Right lobe of liver (tissue), 6 donors: Measurements from ENCODE around the gene CACNA2D4. TPM values are rescaled to one million over a fixed set of nuclear protein-coding genes. Genes with fewer than 3 reads are reported as not detected.
A peak's percentile ranks its signal among the peaks of the same experiment; 100 is the strongest.

Source experiments
- ATAC-seq, 4 donors: fragments of 200-7000 bp; cut with Tn5 transposase; one replicate each; pipeline ENCODE4 v1.9.1; 2020; ENCODE audit warnings: mild to moderate bottlenecking in 4 of 4, moderate library complexity in 4 of 4
- DNase-seq, 3 donors: peaks; one replicate each; pipeline ENCODE4 v3.0.0-alpha.2; 2020
- H3K27ac ChIP-seq, 3 donors: fragments of 200-600 bp; one replicate each; pipeline ENCODE4 v1.8.0; 2022
- H3K27me3 ChIP-seq, 2 donors: fragments of 200-600 bp; one replicate each; pipeline ENCODE4 v1.8.0; 2022
- H3K36me3 ChIP-seq, 4 donors: fragments of 200-600 bp; sonication (generic) in 1 of 4; one replicate each; pipeline versions ENCODE4 v1.5.1 to v1.8.0; 2017 to 2022; ENCODE audit warnings: control low read depth in 1 of 4
- H3K4me1 ChIP-seq, 4 donors: fragments of 200-600 bp; sonication (generic) in 1 of 4; one replicate each; pipeline versions ENCODE4 v1.5.1 to v1.8.0; 2017 to 2022; ENCODE audit warnings: control low read depth in 1 of 4
- H3K4me3 ChIP-seq, 3 donors: fragments of 200-600 bp; one replicate each; pipeline ENCODE4 v1.8.0; 2022
- H3K9me3 ChIP-seq, 4 donors: fragments of 200-600 bp; sonication (generic) in 1 of 4; one replicate each; pipeline versions ENCODE4 v1.5.1 to v1.8.0; 2017 to 2022; ENCODE audit warnings: control low read depth in 1 of 4
- CTCF ChIP-seq, 4 donors: fragments of 200-600 bp in 3 of 4; fragments of 450-650 bp in 1 of 4; IDR thresholded peaks; one replicate each; pipeline versions ENCODE4 v1.5.1 to v1.8.0; 2016 to 2022; ENCODE audit warnings: antibody characterized with exemption in 4 of 4, mild to moderate bottlenecking in 2 of 4
- POLR2A ChIP-seq: fragments of 450-650 bp; IDR thresholded peaks from one replicate; pipeline ENCODE4 v1.6.1; 2017; ENCODE audit warnings: antibody characterized with exemption, mild to moderate bottlenecking
- WGBS: methylation state at CpG from one replicate; pipeline ENCODE4 v1.1.6; 2018; ENCODE audit warnings: low coverage, low lambda C conversion rate; ENCODE audit not compliant: insufficient coverage; ENCODE audit errors: missing lambda C conversion rate; 5-methylcytosine and 5-hydroxymethylcytosine counted together
- intact Hi-C, 2 donors: fragments of 100-400 bp; cut with DNase I; formaldehyde crosslinking; loops; one replicate each; pipeline versions ENCODE4 v1.11.2 to v1.14.1; 2022
- total RNA-seq, 6 experiments: library from RNA; depleted of rRNA in 2 of 6; stranded (reverse); fragments of >200 nt in 2 of 6; fragmentation: NEBNext Ultra II Directional in 3 of 6; extraction: Animal tissue kit (Norgen Biotek cat#: 25700) in 3 of 6; gene quantifications; one replicate each; pipeline versions ENCODE4 v1.1.0 to v1.2.4, GENCODE V29; 2016 to 2023
- donor health status: DM: no; HTN: yes; CAD: no.
- donor health status: DM: no; HTN: no; CAD: no.
- donor health status: DM: no; HTN: no; CAD: no.
- donor health status: DM: no; HTN: yes; CAD: no.
- donor health status: DM: no; HTN: yes; CAD: no.

Gene CACNA2D4
- total RNA-seq, 6 experiments from 2014 or later: 0.87 to 1.9 (median 0.96) TPM

- Histone ChIP-seq H3K27me3 (no peaks in the 10 kb centered on the region), H3K36me3 (no peaks in the 10 kb centered on the region), H3K27ac (no peak overlapping the region), H3K9me3 (no peaks in the 10 kb centered on the region), H3K4me3 (no peak overlapping the region), H3K4me1 (no peaks in the 10 kb centered on the region)
- 76% methylated on average over 8 of the region's 17 CpGs for WGBS
- ATAC-seq (no peak), DNase-seq (peak in 1 of 3 donors; percentile 38)
- no peak for TF ChIP-seq POLR2A
- no peak for TF ChIP-seq CTCF (IDR thresholded peaks at IDR 0.05)
- intact Hi-C loops: loop anchor here in 1 of 2 donors (10.0 kb wide), 1 partner anchor 90 kb away; the partner anchor contains the start of gene LRTM2
These were observed 4.1 kb downstream of the CACNA2D4 start for GRCh38 chr12:1914114-1914911.

GRCh38 chr12:1913377-1914113 is 4.9 kb downstream of the CACNA2D4 start:
- H3K27me3 ChIP-seq: no peaks in the 10 kb centered on the region
- H3K27ac ChIP-seq: no peak overlapping the region
- no peaks in the 10 kb centered on the region for H3K36me3 ChIP-seq
- DNase-seq: no peak
- no peak overlapping the region for H3K4me3 ChIP-seq
- intact Hi-C loops: loop anchor here in 1 of 2 donors (10.0 kb wide), 1 partner anchor 89 kb away; the partner anchor contains the start of gene LRTM2
- no peaks in the 10 kb centered on the region for H3K4me1 ChIP-seq
- ATAC-seq: no peak
- H3K9me3 ChIP-seq: no peaks in the 10 kb centered on the region
- 84% methylated on average over 8 of the region's 12 CpGs for WGBS
- TF ChIP-seq CTCF (IDR thresholded peaks at IDR 0.05) (no peak), POLR2A (no peak)

- WGBS: 71% methylated on average over 16 of the region's 18 CpGs
- no peak overlapping the region for H3K4me3 ChIP-seq
- DNase-seq (peak in 1 of 3 donors; percentile 37), ATAC-seq (peak in 1 of 4 donors; percentile 9)
- no peak overlapping the region for H3K27ac ChIP-seq
- no peak for TF ChIP-seq POLR2A
- TF ChIP-seq CTCF (IDR thresholded peaks at IDR 0.05): no peak
- H3K27me3 ChIP-seq: no peaks in the 10 kb centered on the region
- H3K4me1 ChIP-seq: no peaks in the 10 kb centered on the region
- intact Hi-C loops: loop anchor here in 1 of 2 donors (10.0 kb wide), 1 partner anchor 88 kb away; the partner anchor contains the start of gene LRTM2
- H3K36me3 ChIP-seq: no peaks in the 10 kb centered on the region
- no peaks in the 10 kb centered on the region for H3K9me3 ChIP-seq
These were observed 5.7 kb downstream of the CACNA2D4 start for GRCh38 chr12:1912580-1913376.
